Dendritic cell treated with granulocyte-macrophage colony-stimulating factor and Interleukin-4, amounts not matched to agents 40 ng/mL and 50 ng/mL, for 4 days (primary cell): ENCODE measurements around the gene MAP1LC3B2.
A peak's percentile ranks its signal among the peaks of the same experiment; 100 is the strongest.

Source experiments
- H3K27ac Mint-ChIP-seq: one replicate; pipeline ENCODE4 v1.8.0; 2022; ENCODE audit warnings: mild to moderate bottlenecking, mixed read lengths
- H3K27me3 Mint-ChIP-seq: one replicate; pipeline ENCODE4 v1.8.0; 2022; ENCODE audit warnings: mild to moderate bottlenecking, mixed read lengths
- H3K36me3 Mint-ChIP-seq: one replicate; pipeline ENCODE4 v1.8.0; 2022; ENCODE audit warnings: low read depth, mixed read lengths
- H3K4me1 Mint-ChIP-seq: one replicate; pipeline ENCODE4 v1.8.0; 2022; ENCODE audit warnings: low read depth, mixed read lengths
- H3K4me3 Mint-ChIP-seq: one replicate; pipeline ENCODE4 v1.8.0; 2022; ENCODE audit warnings: mild to moderate bottlenecking, moderate library complexity, mixed read lengths
- H3K9me3 Mint-ChIP-seq: one replicate; pipeline ENCODE4 v1.8.0; 2022; ENCODE audit warnings: mixed read lengths
- intact Hi-C: fragments of 100-400 bp; cut with micrococcal nuclease; formaldehyde crosslinking; loops from one replicate; pipeline ENCODE4 v1.15.0; 2022

The MAP1LC3B2 gene

GRCh38 chr12:116532428-116532827 lies 26.8 kb upstream of the MAP1LC3B2 start:
- Mint-ChIP-seq H3K27ac (peak overlapping the region; percentile 74), H3K4me1 (peaks cover 52% of the 10 kb centered on the region), H3K4me3 (no peak overlapping the region), H3K36me3 (no peaks in the 10 kb centered on the region), H3K27me3 (peaks cover 24% of the 10 kb centered on the region), H3K9me3 (peaks cover 5% of the 10 kb centered on the region)
- intact Hi-C loops: no loop called here

- Mint-ChIP-seq H3K9me3 (peaks cover under 1% of the 10 kb centered on the region), H3K4me1 (peaks cover 52% of the 10 kb centered on the region), H3K27me3 (peaks cover 21% of the 10 kb centered on the region), H3K27ac (peak overlapping the region; percentile 74), H3K36me3 (no peaks in the 10 kb centered on the region), H3K4me3 (peak overlapping the region; percentile 86)
- intact Hi-C loops: no loop called here
These were observed 26.2 kb upstream of the MAP1LC3B2 start for GRCh38 chr12:116532986-116533342.

GRCh38 chr12:116533343-116534251 lies 25.6 kb upstream of the MAP1LC3B2 start:
- H3K27me3 Mint-ChIP-seq: peaks cover 21% of the 10 kb centered on the region
- H3K27ac Mint-ChIP-seq: peak overlapping the region; percentile 74
- peaks cover 56% of the 10 kb centered on the region for H3K4me1 Mint-ChIP-seq
- H3K4me3 Mint-ChIP-seq: peak overlapping the region; percentile 86
- H3K9me3 Mint-ChIP-seq: no peaks in the 10 kb centered on the region
- H3K36me3 Mint-ChIP-seq: no peaks in the 10 kb centered on the region
- intact Hi-C loops: no loop called here

GRCh38 chr12:116534311-116535121 lies 24.7 kb upstream of the MAP1LC3B2 start:
- Mint-ChIP-seq H3K27me3 (peaks cover 21% of the 10 kb centered on the region), H3K27ac (peak overlapping the region; percentile 74), H3K9me3 (no peaks in the 10 kb centered on the region), H3K4me3 (peak overlapping the region; percentile 86), H3K36me3 (no peaks in the 10 kb centered on the region), H3K4me1 (peaks cover 66% of the 10 kb centered on the region)
- intact Hi-C loops: no loop called here

- Mint-ChIP-seq H3K4me1 (peaks cover 69% of the 10 kb centered on the region), H3K36me3 (no peaks in the 10 kb centered on the region), H3K4me3 (no peak overlapping the region), H3K9me3 (no peaks in the 10 kb centered on the region), H3K27me3 (peaks cover 21% of the 10 kb centered on the region), H3K27ac (peak overlapping the region; percentile 13)
- intact Hi-C loops: no loop called here
These were observed 23.9 kb upstream of the MAP1LC3B2 start for GRCh38 chr12:116535241-116535640.

GRCh38 chr12:116537101-116537904 lies 21.9 kb upstream of the MAP1LC3B2 start:
- Mint-ChIP-seq H3K9me3 (no peaks in the 10 kb centered on the region), H3K27ac (peak overlapping the region; percentile 88), H3K27me3 (peaks cover 14% of the 10 kb centered on the region), H3K36me3 (no peaks in the 10 kb centered on the region), H3K4me1 (peaks cover 70% of the 10 kb centered on the region), H3K4me3 (peak overlapping the region; percentile 9)
- intact Hi-C loops: no loop called here

- peaks cover 11% of the 10 kb centered on the region for H3K27me3 Mint-ChIP-seq
- H3K36me3 Mint-ChIP-seq: no peaks in the 10 kb centered on the region
- H3K4me3 Mint-ChIP-seq: no peak overlapping the region
- intact Hi-C loops: loop anchor here (2.0 kb wide), 1 partner anchor 21 kb away; the partner anchor contains the start of gene MAP1LC3B2
- peaks cover 67% of the 10 kb centered on the region for H3K4me1 Mint-ChIP-seq
- H3K9me3 Mint-ChIP-seq: no peaks in the 10 kb centered on the region
- H3K27ac Mint-ChIP-seq: peak overlapping the region; percentile 88
These were observed 21.0 kb upstream of the MAP1LC3B2 start for GRCh38 chr12:116538076-116538591.

GRCh38 chr12:116538682-116539305 lies 20.4 kb upstream of the MAP1LC3B2 start:
- no peaks in the 10 kb centered on the region for H3K36me3 Mint-ChIP-seq
- peaks cover 7% of the 10 kb centered on the region for H3K27me3 Mint-ChIP-seq
- intact Hi-C loops: loop anchor here (2.0 kb wide), 1 partner anchor 20 kb away; the partner anchor contains the start of gene MAP1LC3B2
- peak overlapping the region; percentile 20 for H3K4me3 Mint-ChIP-seq
- no peaks in the 10 kb centered on the region for H3K9me3 Mint-ChIP-seq
- peaks cover 65% of the 10 kb centered on the region for H3K4me1 Mint-ChIP-seq
- peak overlapping the region; percentile 88 for H3K27ac Mint-ChIP-seq

GRCh38 chr12:116539361-116539771 lies 19.8 kb upstream of the MAP1LC3B2 start:
- Mint-ChIP-seq H3K9me3 (no peaks in the 10 kb centered on the region), H3K27ac (peak overlapping the region; percentile 88), H3K4me1 (peaks cover 61% of the 10 kb centered on the region), H3K27me3 (peaks cover 6% of the 10 kb centered on the region), H3K36me3 (no peaks in the 10 kb centered on the region), H3K4me3 (no peak overlapping the region)
- intact Hi-C loops: loop anchor here (2.0 kb wide), 1 partner anchor 19 kb away; the partner anchor contains the start of gene MAP1LC3B2

GRCh38 chr12:116539905-116540482 lies 19.2 kb upstream of the MAP1LC3B2 start:
- Mint-ChIP-seq H3K27ac (peak overlapping the region; percentile 88), H3K9me3 (no peaks in the 10 kb centered on the region), H3K27me3 (no peaks in the 10 kb centered on the region), H3K4me3 (peak overlapping the region; percentile 40), H3K36me3 (no peaks in the 10 kb centered on the region), H3K4me1 (peaks cover 56% of the 10 kb centered on the region)
- intact Hi-C loops: loop anchor here (2.0 kb wide), 1 partner anchor 19 kb away; the partner anchor contains the start of gene MAP1LC3B2

GRCh38 chr12:116540622-116541152 lies 18.5 kb upstream of the MAP1LC3B2 start:
- no peaks in the 10 kb centered on the region for H3K9me3 Mint-ChIP-seq
- no peak overlapping the region for H3K27ac Mint-ChIP-seq
- H3K4me1 Mint-ChIP-seq: peaks cover 56% of the 10 kb centered on the region
- intact Hi-C loops: no loop called here
- no peak overlapping the region for H3K4me3 Mint-ChIP-seq
- H3K27me3 Mint-ChIP-seq: no peaks in the 10 kb centered on the region
- H3K36me3 Mint-ChIP-seq: no peaks in the 10 kb centered on the region

- intact Hi-C loops: no loop called here
- peak overlapping the region; percentile 0 for H3K27ac Mint-ChIP-seq
- H3K27me3 Mint-ChIP-seq: no peaks in the 10 kb centered on the region
- H3K4me1 Mint-ChIP-seq: peaks cover 50% of the 10 kb centered on the region
- no peaks in the 10 kb centered on the region for H3K9me3 Mint-ChIP-seq
- no peaks in the 10 kb centered on the region for H3K36me3 Mint-ChIP-seq
- no peak overlapping the region for H3K4me3 Mint-ChIP-seq
These were observed 17.4 kb upstream of the MAP1LC3B2 start for GRCh38 chr12:116541547-116542344.
